GM21381 (cell line): ENCODE data around the gene ARID1B.

ENCODE experiments used
- ATAC-seq: cut with Tn5 transposase; IDR thresholded peaks from one replicate; pipeline ENCODE4 v1.9.1; 2021; ENCODE audit warnings: mild to moderate bottlenecking, moderate library complexity; ENCODE audit not compliant: unreplicated experiment

ARID1B gene

GRCh38 chr6:157194643-157195042 is 417.5 kb downstream of the ARID1B start:
- no peak for ATAC-seq

GRCh38 chr6:157196391-157196790 is 419.2 kb downstream of the ARID1B start:
- no peak for ATAC-seq

GRCh38 chr6:157198425-157199279 is 421.5 kb downstream of the ARID1B start:
- no peak for ATAC-seq

- ATAC-seq, result no peak
These were observed 422.9 kb downstream of the ARID1B start for GRCh38 chr6:157200117-157200516.

GRCh38 chr6:157200611-157201010 is 423.4 kb downstream of the ARID1B start:
- ATAC-seq, result no peak

- no peak for ATAC-seq
These were observed 423.9 kb downstream of the ARID1B start for GRCh38 chr6:157201083-157201482.

GRCh38 chr6:157203312-157203744 is 426.1 kb downstream of the ARID1B start:
- peak; percentile 92 for ATAC-seq

GRCh38 chr6:157203764-157204163 is 426.6 kb downstream of the ARID1B start:
- no peak for ATAC-seq

GRCh38 chr6:157205473-157206358 is 428.5 kb downstream of the ARID1B start:
- no peak for ATAC-seq

- ATAC-seq, result no peak
These were observed 429.2 kb downstream of the ARID1B start for GRCh38 chr6:157206359-157206815.

GRCh38 chr6:157207521-157208076 is 430.4 kb downstream of the ARID1B start:
- no peak for ATAC-seq

GRCh38 chr6:157209865-157210530 is 432.8 kb downstream of the ARID1B start:
- no peak for ATAC-seq

- no peak for ATAC-seq
These were observed 433.8 kb downstream of the ARID1B start for GRCh38 chr6:157210954-157211353.

- ATAC-seq, result no peak
These were observed 434.7 kb downstream of the ARID1B start for GRCh38 chr6:157211603-157212455.

- no peak for ATAC-seq
These were observed 436.2 kb downstream of the ARID1B start for GRCh38 chr6:157213426-157213825.

- ATAC-seq, result no peak
These were observed 436.9 kb downstream of the ARID1B start for GRCh38 chr6:157213907-157214565.

GRCh38 chr6:157215717-157216116 is 438.5 kb downstream of the ARID1B start:
- ATAC-seq, result no peak

- ATAC-seq, result no peak
These were observed 439.4 kb downstream of the ARID1B start for GRCh38 chr6:157216570-157216969.

GRCh38 chr6:157217198-157217893 is 440.2 kb downstream of the ARID1B start:
- no peak for ATAC-seq
